ENCODE data around the gene GALNT1. TPM values are rescaled to one million over a fixed set of nuclear protein-coding genes. Genes with fewer than 3 reads are reported as not detected.

GALNT1 gene
- total and polyA plus RNA-seq, 8 donors: 11.2 to 83.9 (median 13.8) TPM

- Histone ChIP-seq H3K4me3 (no peak overlapping the region), H3K36me3 (no peaks in the 10 kb centered on the region), H3K4me1 (peaks cover 11 to 55% (median 27%) of the 10 kb centered on the region in 4 donors), H3K27ac (no peak overlapping the region), H3K27me3 (no peaks in the 10 kb centered on the region), H3K9me3 (no peaks in the 10 kb centered on the region)
- intact Hi-C loops (cut with DNase I; ENCODE audit: low total_unique reads): no loop called here
- TF ChIP-seq POLR2AphosphoS5 (IDR thresholded peaks at IDR 0.05) (no peak), CTCF (IDR thresholded peaks at IDR 0.05) (no peak), POLR2A (IDR thresholded peaks at IDR 0.05) (no peak), EP300 (IDR thresholded peaks at IDR 0.05) (no peak)
- DNase-seq: no peak
Observed at GRCh38 chr18:35618289-35618688, 36.7 kb downstream of the GALNT1 start.

GRCh38 chr18:35618696-35619095 is 37.2 kb downstream of the GALNT1 start:
- Histone ChIP-seq H3K36me3 (no peaks in the 10 kb centered on the region), H3K27ac (no peak overlapping the region), H3K4me1 (peaks cover 11 to 51% (median 26%) of the 10 kb centered on the region in 4 donors), H3K9me3 (no peaks in the 10 kb centered on the region), H3K27me3 (no peaks in the 10 kb centered on the region), H3K4me3 (no peak overlapping the region)
- TF ChIP-seq EP300 (IDR thresholded peaks at IDR 0.05) (no peak), POLR2A (IDR thresholded peaks at IDR 0.05) (no peak), POLR2AphosphoS5 (IDR thresholded peaks at IDR 0.05) (no peak), CTCF (IDR thresholded peaks at IDR 0.05) (no peak)
- no peak for DNase-seq
- intact Hi-C loops (cut with DNase I; ENCODE audit: low total_unique reads): no loop called here
- 46 to 64% (median 51%) methylated on average over 5 of the region's 5 CpGs for WGBS, 5 donors

- no peaks in the 10 kb centered on the region for H3K9me3 ChIP-seq
- WGBS, 5 donors: 65 to 83% (median 77%) methylated on average over 4 of the region's 4 CpGs
- no peaks in the 10 kb centered on the region for H3K27me3 ChIP-seq
- intact Hi-C loops (cut with DNase I; ENCODE audit: low total_unique reads): no loop called here
- TF ChIP-seq POLR2AphosphoS5 (IDR thresholded peaks at IDR 0.05) (no peak), CTCF (IDR thresholded peaks at IDR 0.05) (no peak), EP300 (IDR thresholded peaks at IDR 0.05) (no peak), POLR2A (IDR thresholded peaks at IDR 0.05) (no peak)
- no peaks in the 10 kb centered on the region for H3K36me3 ChIP-seq
- DNase-seq: peak in 1 of 2 donors; percentile 32
- no peak overlapping the region for H3K27ac ChIP-seq
- peaks cover 11 to 51% (median 24%) of the 10 kb centered on the region in 4 donors for H3K4me1 ChIP-seq
- H3K4me3 ChIP-seq: no peak overlapping the region
Observed at GRCh38 chr18:35619464-35619863, 37.9 kb downstream of the GALNT1 start.

GRCh38 chr18:35619941-35620340 is 38.4 kb downstream of the GALNT1 start:
- H3K4me3 ChIP-seq: no peak overlapping the region
- WGBS, 5 donors: 58 to 70% (median 69%) methylated on average over 4 of the region's 4 CpGs
- H3K27me3 ChIP-seq: no peaks in the 10 kb centered on the region
- no peaks in the 10 kb centered on the region for H3K36me3 ChIP-seq
- no peak for DNase-seq
- no peaks in the 10 kb centered on the region for H3K9me3 ChIP-seq
- H3K4me1 ChIP-seq: peaks cover 11 to 51% (median 24%) of the 10 kb centered on the region in 4 donors
- TF ChIP-seq POLR2AphosphoS5 (IDR thresholded peaks at IDR 0.05) (no peak), POLR2A (IDR thresholded peaks at IDR 0.05) (no peak), CTCF (IDR thresholded peaks at IDR 0.05) (no peak), EP300 (IDR thresholded peaks at IDR 0.05) (no peak)
- intact Hi-C loops (cut with DNase I; ENCODE audit: low total_unique reads): no loop called here
- H3K27ac ChIP-seq: no peak overlapping the region

Measured in stomach (tissue), 9 donors.